Ishikawa (cell line): ENCODE data around the gene TSGA10IP.

Experiments used
- CEBPB ChIP-seq: IDR thresholded peaks from 2 replicates; pipeline ENCODE4 v1.6.1; 2012
- CREB1 ChIP-seq: IDR thresholded peaks from 2 replicates; pipeline ENCODE4 v1.6.1; 2012; ENCODE audit warnings: low read depth
- EGR1 ChIP-seq: IDR thresholded peaks from 2 replicates; pipeline ENCODE4 v1.6.1; 2012
- EP300 ChIP-seq: IDR thresholded peaks from 2 replicates; pipeline ENCODE4 v1.6.1; 2012; ENCODE audit warnings: borderline replicate concordance
- FOXM1 ChIP-seq: IDR thresholded peaks from 2 replicates; pipeline ENCODE4 v1.6.1; 2012; ENCODE audit warnings: low read depth, borderline replicate concordance
- NFIC ChIP-seq: IDR thresholded peaks from 2 replicates; pipeline ENCODE4 v1.6.1; 2012
- RAD21 ChIP-seq: IDR thresholded peaks from 2 replicates; pipeline ENCODE4 v1.6.1; 2012; ENCODE audit warnings: low read depth
- TAF1 ChIP-seq: IDR thresholded peaks from 2 replicates; pipeline ENCODE4 v1.6.1; 2012; ENCODE audit warnings: low read depth, mild to moderate bottlenecking
- TCF12 ChIP-seq: IDR thresholded peaks from 2 replicates; pipeline ENCODE4 v1.6.1; 2012; ENCODE audit warnings: low read depth
- TEAD4 ChIP-seq: IDR thresholded peaks from 2 replicates; pipeline ENCODE4 v1.6.1; 2012
- USF1 ChIP-seq: IDR thresholded peaks from 2 replicates; pipeline ENCODE4 v1.6.1; 2012
- YY1 ChIP-seq: IDR thresholded peaks from 2 replicates; pipeline ENCODE4 v1.6.1; 2012; ENCODE audit warnings: low read depth
- ZBTB7A ChIP-seq: IDR thresholded peaks from 2 replicates; pipeline ENCODE4 v1.6.1; 2012; ENCODE audit warnings: low read depth
- TF ChIP-seq, protein P1 (sequence below): IDR thresholded peaks from 2 replicates; pipeline ENCODE4 v1.6.1; 2012
- TF ChIP-seq, protein P2 (sequence below): IDR thresholded peaks from 2 replicates; pipeline ENCODE4 v1.6.1; 2012; ENCODE audit warnings: low read depth, mild to moderate bottlenecking

Gene TSGA10IP

DNA sequence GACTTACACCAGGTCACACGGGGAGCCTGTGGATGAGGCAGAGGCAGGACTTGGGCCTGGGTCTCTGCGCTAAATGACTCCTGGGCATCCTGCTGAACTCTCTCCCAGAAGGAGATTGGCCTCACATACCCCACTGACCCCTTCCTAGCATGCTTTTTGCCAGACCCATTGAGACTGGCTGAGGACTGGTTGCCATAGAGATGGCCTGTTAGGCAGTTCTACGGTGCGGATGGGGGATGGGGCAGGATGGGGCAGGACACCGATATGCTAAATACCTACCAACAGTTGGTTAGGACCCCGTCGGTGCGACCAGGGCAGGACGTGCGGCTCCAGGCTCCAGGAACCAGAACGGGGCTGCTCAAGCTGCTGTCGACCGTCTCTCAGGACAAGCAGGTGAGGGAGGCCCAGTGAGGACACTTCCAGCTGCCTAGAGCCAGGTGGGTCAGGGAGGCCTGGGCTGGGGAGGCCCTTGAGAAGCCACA is at the start of gene TSGA10IP:
TSS of gene TSGA10IP (plus strand) at position 51 of the 482 bp plus-strand sequence. CDS start at position 247, 196 bp downstream.
- no peak for TF ChIP-seq NFIC

DNA sequence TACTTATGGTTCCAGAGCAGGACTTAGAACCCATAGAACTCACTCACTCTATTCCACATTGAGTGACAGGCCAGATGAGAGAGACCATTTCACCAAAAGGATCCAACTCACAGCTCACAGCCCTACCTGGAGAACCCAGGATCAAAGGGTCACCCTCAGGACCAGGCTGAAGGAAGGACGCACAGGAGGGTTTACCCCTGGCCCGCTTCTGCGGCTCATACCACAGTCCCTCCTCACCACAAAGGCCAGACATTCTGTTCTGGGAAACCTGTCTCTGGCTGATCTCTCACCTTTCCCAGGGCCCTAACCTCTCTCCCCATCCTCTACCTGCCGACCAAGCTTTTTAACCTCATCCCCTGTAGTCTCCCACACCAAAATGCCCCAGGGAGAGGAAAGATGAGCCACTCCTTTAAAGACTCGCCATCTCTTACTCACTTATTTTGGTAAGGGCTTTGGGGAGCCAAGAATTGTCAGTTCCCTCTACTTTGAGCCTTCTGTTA is 49.7 kb upstream of the TSGA10IP start:
- no peak for TF ChIP-seq RAD21
- TF ChIP-seq, protein P1, sequence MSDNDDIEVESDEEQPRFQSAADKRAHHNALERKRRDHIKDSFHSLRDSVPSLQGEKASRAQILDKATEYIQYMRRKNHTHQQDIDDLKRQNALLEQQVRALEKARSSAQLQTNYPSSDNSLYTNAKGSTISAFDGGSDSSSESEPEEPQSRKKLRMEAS: no peak
- no peak for TF ChIP-seq CREB1
- no peak for TF ChIP-seq NFIC
- TF ChIP-seq TCF12: no peak
- TF ChIP-seq USF1: no peak
- TF ChIP-seq EGR1: no peak
- no peak for TF ChIP-seq FOXM1
- TF ChIP-seq, protein P2, sequence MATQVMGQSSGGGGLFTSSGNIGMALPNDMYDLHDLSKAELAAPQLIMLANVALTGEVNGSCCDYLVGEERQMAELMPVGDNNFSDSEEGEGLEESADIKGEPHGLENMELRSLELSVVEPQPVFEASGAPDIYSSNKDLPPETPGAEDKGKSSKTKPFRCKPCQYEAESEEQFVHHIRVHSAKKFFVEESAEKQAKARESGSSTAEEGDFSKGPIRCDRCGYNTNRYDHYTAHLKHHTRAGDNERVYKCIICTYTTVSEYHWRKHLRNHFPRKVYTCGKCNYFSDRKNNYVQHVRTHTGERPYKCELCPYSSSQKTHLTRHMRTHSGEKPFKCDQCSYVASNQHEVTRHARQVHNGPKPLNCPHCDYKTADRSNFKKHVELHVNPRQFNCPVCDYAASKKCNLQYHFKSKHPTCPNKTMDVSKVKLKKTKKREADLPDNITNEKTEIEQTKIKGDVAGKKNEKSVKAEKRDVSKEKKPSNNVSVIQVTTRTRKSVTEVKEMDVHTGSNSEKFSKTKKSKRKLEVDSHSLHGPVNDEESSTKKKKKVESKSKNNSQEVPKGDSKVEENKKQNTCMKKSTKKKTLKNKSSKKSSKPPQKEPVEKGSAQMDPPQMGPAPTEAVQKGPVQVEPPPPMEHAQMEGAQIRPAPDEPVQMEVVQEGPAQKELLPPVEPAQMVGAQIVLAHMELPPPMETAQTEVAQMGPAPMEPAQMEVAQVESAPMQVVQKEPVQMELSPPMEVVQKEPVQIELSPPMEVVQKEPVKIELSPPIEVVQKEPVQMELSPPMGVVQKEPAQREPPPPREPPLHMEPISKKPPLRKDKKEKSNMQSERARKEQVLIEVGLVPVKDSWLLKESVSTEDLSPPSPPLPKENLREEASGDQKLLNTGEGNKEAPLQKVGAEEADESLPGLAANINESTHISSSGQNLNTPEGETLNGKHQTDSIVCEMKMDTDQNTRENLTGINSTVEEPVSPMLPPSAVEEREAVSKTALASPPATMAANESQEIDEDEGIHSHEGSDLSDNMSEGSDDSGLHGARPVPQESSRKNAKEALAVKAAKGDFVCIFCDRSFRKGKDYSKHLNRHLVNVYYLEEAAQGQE: no peak
- TF ChIP-seq ZBTB7A: no peak
- no peak for TF ChIP-seq EP300
- no peak for TF ChIP-seq CEBPB

DNA sequence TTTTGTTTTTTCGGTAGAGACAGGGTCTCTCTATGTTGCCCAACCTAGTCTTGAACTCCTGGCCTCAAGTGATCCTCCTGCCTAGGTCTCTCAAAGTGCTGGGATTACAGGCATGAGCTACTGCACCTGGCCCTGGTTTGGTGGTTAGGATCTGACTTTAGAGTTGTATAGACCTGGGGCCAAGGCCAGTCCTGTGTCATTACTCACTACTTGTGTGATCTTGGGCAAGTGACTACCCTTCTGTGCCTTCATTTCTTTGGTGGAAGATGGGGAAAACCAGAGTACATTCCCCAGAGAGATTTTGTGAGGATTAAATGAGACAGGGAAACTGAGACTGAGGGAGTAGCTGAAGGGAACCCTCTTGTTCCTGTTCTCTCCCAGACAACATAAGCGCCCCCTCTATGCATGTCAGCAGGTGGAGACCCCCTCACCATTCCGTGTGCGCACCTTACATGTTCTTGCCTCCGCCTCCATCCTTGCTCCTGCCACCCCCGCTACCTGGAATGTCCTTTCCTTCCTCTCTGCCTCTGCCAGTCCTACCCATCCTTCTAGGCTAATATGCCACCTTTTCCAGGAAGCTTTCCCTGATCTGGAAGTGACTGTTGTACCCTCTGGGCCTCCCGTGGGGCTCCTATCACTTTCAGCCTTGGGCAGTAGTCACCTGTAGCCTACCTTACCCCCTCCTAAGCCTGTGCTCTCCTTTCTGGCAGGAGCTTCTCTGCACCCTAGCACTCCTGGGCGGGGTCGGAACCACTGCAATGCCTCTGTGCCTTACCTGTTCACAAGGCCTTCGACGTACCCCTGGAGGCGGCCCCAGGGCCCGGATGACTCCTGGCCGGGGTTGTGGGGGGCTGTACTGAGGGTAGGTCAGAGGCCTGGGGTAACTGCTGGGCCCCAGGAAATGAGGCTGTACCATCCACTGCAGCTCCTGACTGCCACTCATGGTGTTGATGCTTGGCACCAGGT is 49.0 kb upstream of the TSGA10IP start:
- TF ChIP-seq TEAD4: no peak
- TF ChIP-seq, protein P2: no peak

GRCh38 chr11:65897020-65897471 is 48.2 kb upstream of the TSGA10IP start:
- TF ChIP-seq EGR1: no peak
- TF ChIP-seq TAF1: no peak
- TF ChIP-seq FOXM1: no peak
- no peak for TF ChIP-seq NFIC
- no peak for TF ChIP-seq CEBPB
- no peak for TF ChIP-seq YY1
- no peak for TF ChIP-seq CREB1
- TF ChIP-seq TCF12: no peak

- TF ChIP-seq, protein P2: no peak
- TF ChIP-seq CEBPB: no peak
- no peak for TF ChIP-seq NFIC
- no peak for TF ChIP-seq TEAD4
- no peak for TF ChIP-seq RAD21
- no peak for TF ChIP-seq YY1
- no peak for TF ChIP-seq TAF1
- no peak for TF ChIP-seq USF1
- TF ChIP-seq ZBTB7A: no peak
- no peak for TF ChIP-seq EP300
- TF ChIP-seq, protein P1: no peak
- TF ChIP-seq TCF12: no peak
- no peak for TF ChIP-seq FOXM1
- no peak for TF ChIP-seq EGR1
- TF ChIP-seq CREB1: no peak
Measured at GRCh38 chr11:65898656-65899355, 46.5 kb upstream of the TSGA10IP start.
